HepG2 (cell line): Measurements from ENCODE around the gene CTBP1. TPM values are rescaled to one million over a fixed set of nuclear protein-coding genes. Genes with fewer than 3 reads are reported as not detected.
A peak's percentile ranks its signal among the peaks of the same experiment; 100 is the strongest.

Experiments used
- ASH2L ChIP-seq: fragments of 300-600, 200-600 bp; sonication (generic); IDR thresholded peaks from 2 replicates; pipeline ENCODE4 v1.7.0; 2017; ENCODE audit warnings: low read depth, mild to moderate bottlenecking, moderate library complexity, mixed read lengths, low read length; ENCODE audit not compliant: insufficient read length
- BATF2 ChIP-seq: sonication (generic); formaldehyde crosslinking; IDR thresholded peaks from 2 replicates; pipeline ENCODE4 v1.8.0; 2022; ENCODE audit warnings: mild to moderate bottlenecking, missing genetic modification reagents, moderate library complexity
- FOXO1 ChIP-seq: sonication (generic); formaldehyde crosslinking; IDR thresholded peaks from 2 replicates; pipeline ENCODE4 v1.4.0; 2020; ENCODE audit warnings: missing genetic modification reagents
- GPN1 ChIP-seq: sonication (generic); formaldehyde crosslinking; IDR thresholded peaks from 2 replicates; pipeline ENCODE4 v1.5.1; 2020; ENCODE audit warnings: missing genetic modification reagents, borderline replicate concordance
- HMG20B ChIP-seq: conservative IDR thresholded peaks from 2 replicates; pipeline ENCODE4 v1.6.1; 2016; ENCODE audit warnings: missing genetic modification reagents, missing compliant biosample characterization
- KMT2B ChIP-seq: IDR thresholded peaks from 2 replicates; pipeline ENCODE4 v1.6.1; 2016; ENCODE audit warnings: missing genetic modification reagents, missing compliant biosample characterization
- NFE2L1 ChIP-seq: sonication (generic); formaldehyde crosslinking; IDR thresholded peaks from 2 replicates; pipeline ENCODE4 v1.4.0; 2020; ENCODE audit warnings: missing genetic modification reagents, mild to moderate bottlenecking, borderline replicate concordance
- PHB2 ChIP-seq: fragments of 450-650 bp; IDR thresholded peaks from 2 replicates; pipeline ENCODE4 v1.6.1; 2018; ENCODE audit not compliant: partially characterized antibody
- PRDM10 ChIP-seq: sonication (generic); formaldehyde crosslinking; IDR thresholded peaks from 2 replicates; pipeline ENCODE4 v1.4.0; 2020; ENCODE audit warnings: low read depth, missing genetic modification reagents
- PRPF4 ChIP-seq: fragments of 200-400 bp; formaldehyde crosslinking; IDR thresholded peaks from 2 replicates; pipeline ENCODE4 v1.6.1; 2016; ENCODE audit warnings: low read length, low read depth; ENCODE audit not compliant: poor library complexity, severe bottlenecking
- RFXAP ChIP-seq: sonication (generic); formaldehyde crosslinking; IDR thresholded peaks from 2 replicates; pipeline ENCODE4 v1.4.0; 2020; ENCODE audit warnings: missing genetic modification reagents, borderline replicate concordance
- SAFB2 ChIP-seq: sonication (generic); formaldehyde crosslinking; IDR thresholded peaks from 2 replicates; pipeline ENCODE4 v1.5.1; 2020; ENCODE audit warnings: missing genetic modification reagents, low read depth, mild to moderate bottlenecking, borderline replicate concordance
- TCF12 ChIP-seq, 2 experiments: fragments of 450-650 bp in 1 of 2; sonication (generic) in 1 of 2; formaldehyde crosslinking in 1 of 2; IDR thresholded peaks; 2 replicates each; pipeline versions ENCODE4 v1.6.1 to v1.8.0; 2017 to 2022; ENCODE audit warnings: antibody characterized with exemption in 1 of 2, mild to moderate bottlenecking in 1 of 2, missing genetic modification reagents in 1 of 2, moderate library complexity in 1 of 2
- ZBTB37 ChIP-seq: sonication (generic); formaldehyde crosslinking; IDR thresholded peaks from 2 replicates; pipeline ENCODE4 v1.4.0; 2020; ENCODE audit warnings: mild to moderate bottlenecking, missing genetic modification reagents
- ZNF430 ChIP-seq: sonication (generic); formaldehyde crosslinking; IDR thresholded peaks from 2 replicates; pipeline ENCODE4 v1.9.0; 2021; ENCODE audit warnings: mild to moderate bottlenecking, missing genetic modification reagents
- ZNF484 ChIP-seq: sonication (generic); formaldehyde crosslinking; IDR thresholded peaks from 2 replicates; pipeline ENCODE4 v1.5.1; 2020; ENCODE audit warnings: mild to moderate bottlenecking, low read depth, missing genetic modification reagents, borderline replicate concordance
- ZNF562 ChIP-seq: sonication (generic); formaldehyde crosslinking; IDR thresholded peaks from 2 replicates; pipeline ENCODE4 v1.8.0; 2022; ENCODE audit warnings: missing genetic modification reagents, borderline replicate concordance
- ZNF710 ChIP-seq: sonication (generic); formaldehyde crosslinking; IDR thresholded peaks from 2 replicates; pipeline ENCODE4 v1.5.0; 2020; ENCODE audit warnings: mild to moderate bottlenecking, missing genetic modification reagents, borderline replicate concordance
- ZNF780A ChIP-seq: sonication (generic); formaldehyde crosslinking; IDR thresholded peaks from 2 replicates; pipeline ENCODE4 v1.8.0; 2022; ENCODE audit warnings: mild to moderate bottlenecking, missing genetic modification reagents, moderate library complexity
- polyA plus RNA-seq, 8 experiments: library from polyadenylated mRNA; depleted of rRNA in 3 of 8; stranded (reverse) in 7 of 8; unstranded in 1 of 8; fragments of >200 nt; fragmentation: Illumina TruSeq in 4 of 8; extraction: Trizol in 4 of 8; gene quantifications; 2 replicates each; pipeline versions ENCODE4 v1.2.1 to v1.2.3, GENCODE V29; 2011 to 2016; ENCODE audit warnings: low read depth in 4 of 8, missing spikeins in 1 of 8, mixed read lengths in 1 of 8; ENCODE audit not compliant: insufficient read depth in 1 of 8
- total RNA-seq, 5 experiments: library from RNA; depleted of rRNA; stranded (reverse); fragments of >200 nt; fragmentation: Illumina TruSeq; extraction: Trizol; gene quantifications; 2 replicates each; pipeline ENCODE4 v1.2.3, GENCODE V29; 2016; ENCODE audit warnings: low read depth in 1 of 5

Gene CTBP1
- total and polyA plus RNA-seq, 2 of the 13 experiments (the other 11 are each of a cell fraction or from before 2014, with no cell fraction given), result 78.5 to 112 TPM

GRCh38 chr4:1204828-1205585, 43.9 kb downstream of the CTBP1 start (continued):
- TF ChIP-seq PRPF4 (no peak), ZNF780A (no peak), ZBTB37 (CRISPR knock-in tag) (no peak), PRDM10 (no peak), NFE2L1 (CRISPR knock-in tag) (0 out of 2 replicates have a peak, but pooled peaks have one; percentile 59), FOXO1 (CRISPR knock-in tag) (peak; percentile 73), GPN1 (CRISPR knock-in tag) (no peak), ZNF710 (CRISPR knock-in tag) (peak; percentile 60; the same call in 1 of the 2 replicates), HMG20B (CRISPR knock-in tag) (0 out of 2 replicates have a peak, but pooled peaks have one; percentile 45), ZNF562 (CRISPR knock-in tag) (0 out of 2 replicates have a peak, but pooled peaks have one; percentile 36), PHB2 (no peak), ZNF430 (CRISPR knock-in tag) (peak; percentile 84; the same call in 1 of the 2 replicates), RFXAP (no peak), BATF2 (CRISPR knock-in tag) (peak; percentile 74; the same call in 1 of the 2 replicates), ASH2L (peak; percentile 51), SAFB2 (CRISPR knock-in tag) (no peak; the same call in 1 of the 2 replicates), KMT2B (peak; percentile 82), ZNF484 (CRISPR knock-in tag) (0 out of 2 replicates have a peak, but pooled peaks have one; percentile 25), TCF12 (IDR thresholded peaks at IDR 0.05) (no peak), TCF12 (CRISPR knock-in tag; IDR thresholded peaks at IDR 0.05) (peak; percentile 56; the same call in 1 of the 2 replicates)
